NB4 (cell line): ENCODE measurements around the gene PHACTR1.

Experiments
- MYC ChIP-seq: IDR thresholded peaks from 2 replicates; pipeline ENCODE4 v1.6.1; 2011; ENCODE audit warnings: low read depth, low read length
- POLR2A ChIP-seq: IDR thresholded peaks from 2 replicates; pipeline ENCODE4 v1.6.1; 2011; ENCODE audit warnings: mild to moderate bottlenecking; ENCODE audit not compliant: insufficient read length; ENCODE audit errors: extremely low read depth
- TF ChIP-seq, protein P1 (sequence below): IDR thresholded peaks from one replicate; pipeline ENCODE4 v1.5.1; 2012; ENCODE audit warnings: low read depth, low read length
- TF ChIP-seq, protein P2 (sequence below): IDR thresholded peaks from 2 replicates; pipeline ENCODE4 v1.6.1; 2011; ENCODE audit warnings: low read depth, low read length

DNA sequence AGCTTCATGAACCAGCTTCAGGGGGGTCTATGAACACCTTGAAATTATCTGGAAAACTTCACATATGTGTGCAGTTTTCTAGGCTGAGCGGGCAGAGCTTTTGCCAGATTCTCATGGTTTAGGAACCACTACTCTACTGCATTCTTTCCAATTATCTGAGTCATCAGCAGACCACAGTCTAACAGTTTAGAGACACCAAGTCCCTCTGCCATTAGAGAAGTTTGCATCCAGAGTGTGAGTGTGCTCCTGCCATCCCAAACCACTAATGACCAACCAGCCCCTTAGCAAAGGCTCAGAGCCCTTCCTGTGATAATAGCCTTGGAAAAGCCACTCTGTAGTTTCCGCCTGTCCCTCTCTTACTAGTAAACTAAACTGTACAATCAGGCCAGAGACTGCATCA lies 96.8 kb downstream of the PHACTR1 start:
- TF ChIP-seq, protein P1, sequence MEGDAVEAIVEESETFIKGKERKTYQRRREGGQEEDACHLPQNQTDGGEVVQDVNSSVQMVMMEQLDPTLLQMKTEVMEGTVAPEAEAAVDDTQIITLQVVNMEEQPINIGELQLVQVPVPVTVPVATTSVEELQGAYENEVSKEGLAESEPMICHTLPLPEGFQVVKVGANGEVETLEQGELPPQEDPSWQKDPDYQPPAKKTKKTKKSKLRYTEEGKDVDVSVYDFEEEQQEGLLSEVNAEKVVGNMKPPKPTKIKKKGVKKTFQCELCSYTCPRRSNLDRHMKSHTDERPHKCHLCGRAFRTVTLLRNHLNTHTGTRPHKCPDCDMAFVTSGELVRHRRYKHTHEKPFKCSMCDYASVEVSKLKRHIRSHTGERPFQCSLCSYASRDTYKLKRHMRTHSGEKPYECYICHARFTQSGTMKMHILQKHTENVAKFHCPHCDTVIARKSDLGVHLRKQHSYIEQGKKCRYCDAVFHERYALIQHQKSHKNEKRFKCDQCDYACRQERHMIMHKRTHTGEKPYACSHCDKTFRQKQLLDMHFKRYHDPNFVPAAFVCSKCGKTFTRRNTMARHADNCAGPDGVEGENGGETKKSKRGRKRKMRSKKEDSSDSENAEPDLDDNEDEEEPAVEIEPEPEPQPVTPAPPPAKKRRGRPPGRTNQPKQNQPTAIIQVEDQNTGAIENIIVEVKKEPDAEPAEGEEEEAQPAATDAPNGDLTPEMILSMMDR: no peak
- TF ChIP-seq, protein P2, sequence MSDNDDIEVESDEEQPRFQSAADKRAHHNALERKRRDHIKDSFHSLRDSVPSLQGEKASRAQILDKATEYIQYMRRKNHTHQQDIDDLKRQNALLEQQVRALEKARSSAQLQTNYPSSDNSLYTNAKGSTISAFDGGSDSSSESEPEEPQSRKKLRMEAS: no peak
- no peak for TF ChIP-seq POLR2A
- no peak for TF ChIP-seq MYC
